K562 (cell line): Measurements from ENCODE around the gene BIK. TPM values are rescaled to one million over a fixed set of nuclear protein-coding genes. Genes with fewer than 3 reads are reported as not detected.

Source experiments
- ATAC-seq: fragments of 200-7000 bp; cut with Tn5 transposase; 3 replicates; pipeline ENCODE4 v1.9.1; 2020; ENCODE audit warnings: moderate library complexity
- Bru-seq: library from RNA; stranded (reverse); fragments of 400-500 nt; gene quantifications from one replicate; lab custom pipeline; 2021; lab: Mats Ljungman, UMichigan
- BruChase-seq, 2 experiments: library from RNA; stranded (reverse); fragments of 400-500 nt; gene quantifications; one replicate each; lab custom pipeline; 2021; lab: Mats Ljungman, UMichigan
- BruUV-seq: library from RNA; stranded (reverse); fragments of 400-500 nt; replicated peaks from 2 replicates; lab custom pipeline; 2021; lab: Mats Ljungman, UMichigan
- CTCF ChIA-PET: fragments of 300-600 bp; formaldehyde crosslinking; extraction: SDS; loops from one replicate; lab custom pipeline; 2021; ENCODE audit warnings: low intra/inter-chr PET ratio; lab: Yijun Ruan, JAX
- POLR2A ChIA-PET: fragments of 300-600, 350-650 bp; sonication (Branson Sonifier 250); formaldehyde crosslinking; extraction: SDS; loops from one replicate; lab custom pipeline; 2021; ENCODE audit warnings: antibody characterized with exemption, inconsistent platforms; lab: Yijun Ruan, JAX
- DNase-seq, 4 experiments: peaks; one replicate each; pipeline versions ENCODE4 v3.0.0 to v3.0.0-alpha.2; 2011 to 2018; ENCODE audit warnings: low spot score in 3 of 4, mixed read lengths in 3 of 4; ENCODE audit errors: extremely low read depth in 1 of 4
- FAIRE-seq: peaks from 2 replicates; lab custom pipeline; 2011; peaks lifted over from hg19 to GRCh38; lab: Jason Lieb, UNC
- H2AFZ ChIP-seq: 2 replicates; pipeline ENCODE4 v1.6.0; 2011; ENCODE audit warnings: low read depth, low read length, control low read depth, inconsistent platforms
- H3K27ac ChIP-seq: fragments of 200-600 bp; 3 replicates; pipeline ENCODE4 v1.8.0; 2011; ENCODE audit warnings: low read depth, mild to moderate bottlenecking, control low read depth, inconsistent platforms, low read length, moderate library complexity, mixed read lengths; ENCODE audit errors: extremely low read depth
- H3K27me3 ChIP-seq, 2 experiments: fragments of 300-600 bp in 1 of 2; 2 replicates in 1 of 2; 3 replicates in 1 of 2; pipeline versions ENCODE4 v1.6.0 to v1.8.0; 2011; ENCODE audit warnings: inconsistent platforms in 2 of 2, low read length in 2 of 2, mild to moderate bottlenecking in 1 of 2, mixed read lengths in 1 of 2, moderate library complexity in 1 of 2; ENCODE audit not compliant: control insufficient read depth in 2 of 2, insufficient read depth in 2 of 2
- H3K36me3 ChIP-seq: fragments of 300-600 bp; 3 replicates; pipeline ENCODE4 v1.8.0; 2011; ENCODE audit warnings: mild to moderate bottlenecking, low read length, inconsistent platforms; ENCODE audit not compliant: control insufficient read depth, insufficient read depth
- H3K4me1 ChIP-seq, 2 experiments: fragments of 200-600 bp in 1 of 2; replicated peaks in 1 of 2; 2 replicates in 1 of 2; 3 replicates in 1 of 2; pipeline versions ENCODE4 v1.5.1 to v1.8.0; 2011; ENCODE audit warnings: inconsistent platforms in 2 of 2, low read length in 2 of 2, mild to moderate bottlenecking in 1 of 2, mixed read lengths in 1 of 2, moderate library complexity in 1 of 2; ENCODE audit not compliant: control insufficient read depth in 2 of 2, insufficient read depth in 2 of 2
- H3K4me2 ChIP-seq: 2 replicates; pipeline ENCODE4 v1.6.1; 2011; ENCODE audit warnings: low read length, control low read depth, inconsistent platforms, mixed read lengths; ENCODE audit not compliant: insufficient read depth
- H3K4me3 ChIP-seq: fragments of 200-600 bp; sonication (generic), shearing (Covaris generic); 2 replicates; pipeline ENCODE4 v1.5.1; 2016; ENCODE audit warnings: control low read depth, inconsistent platforms
- H3K79me2 ChIP-seq: fragments of 200-600 bp; 3 replicates; pipeline ENCODE4 v1.8.0; 2011; ENCODE audit warnings: low read length, inconsistent platforms; ENCODE audit not compliant: control insufficient read depth, insufficient read depth
- H3K9ac ChIP-seq, 2 experiments: 2 replicates each; pipeline versions ENCODE4 v1.6.0 to v1.6.1; 2011; ENCODE audit warnings: low read depth in 2 of 2, low read length in 2 of 2, control low read depth in 1 of 2, inconsistent platforms in 1 of 2, mild to moderate bottlenecking in 1 of 2, mixed read lengths in 1 of 2; ENCODE audit not compliant: insufficient read depth in 1 of 2
- H3K9me1 ChIP-seq: one replicate; pipeline ENCODE4 v1.6.0; 2011; ENCODE audit warnings: inconsistent platforms, mild to moderate bottlenecking, low read length, moderate library complexity; ENCODE audit not compliant: control insufficient read depth, insufficient read depth
- H3K9me3 ChIP-seq: replicated peaks from 2 replicates; pipeline ENCODE4 v1.5.1; 2011; ENCODE audit warnings: low read depth, low read length, inconsistent platforms; ENCODE audit not compliant: control insufficient read depth, insufficient read depth
- H4K20me1 ChIP-seq: replicated peaks from 2 replicates; pipeline ENCODE4 v1.6.1; 2011; ENCODE audit warnings: low read length, inconsistent platforms, mixed read lengths; ENCODE audit not compliant: control insufficient read depth, insufficient read depth
- DPF2 ChIP-seq: fragments of 450-650 bp; IDR thresholded peaks from 2 replicates; pipeline ENCODE4 v1.6.1; 2016
- EP300 ChIP-seq: IDR thresholded peaks from 2 replicates; pipeline ENCODE4 v1.6.1; 2012; ENCODE audit warnings: low read length, improper control_type of control experiment
- ETS1 ChIP-seq: conservative IDR thresholded peaks from 2 replicates; pipeline ENCODE4 v1.6.1; 2011; ENCODE audit warnings: low read depth, mild to moderate bottlenecking, low read length; ENCODE audit not compliant: control insufficient read depth
- GTF2B ChIP-seq: IDR thresholded peaks from 2 replicates; pipeline ENCODE4 v1.6.1; 2011; ENCODE audit not compliant: insufficient read length; ENCODE audit errors: extremely low read depth
- KLF13 ChIP-seq: fragments of 450-650 bp; IDR thresholded peaks from 2 replicates; pipeline ENCODE4 v1.6.1; 2016; ENCODE audit warnings: missing genetic modification characterization, low read depth, mild to moderate bottlenecking, missing compliant biosample characterization, moderate library complexity, borderline replicate concordance
- KLF16 ChIP-seq: IDR thresholded peaks from 2 replicates; pipeline ENCODE4 v1.6.1; 2016; ENCODE audit warnings: antibody characterized with exemption
- POLR2AphosphoS5 ChIP-seq: IDR thresholded peaks from 2 replicates; pipeline ENCODE4 v1.6.1; 2011; ENCODE audit warnings: mild to moderate bottlenecking, low read depth, low read length, moderate library complexity; ENCODE audit not compliant: control insufficient read depth, insufficient read depth
- PRDM10 ChIP-seq: fragments of 450-650 bp; IDR thresholded peaks from 2 replicates; pipeline ENCODE4 v1.6.1; 2018; ENCODE audit not compliant: partially characterized antibody
- VEZF1 ChIP-seq: fragments of 200-800 bp; sonication (Bioruptor generic); IDR thresholded peaks from 2 replicates; pipeline ENCODE4 v1.6.1; 2017; ENCODE audit warnings: missing genetic modification characterization, missing compliant biosample characterization
- ZNF274 ChIP-seq: IDR thresholded peaks from 2 replicates; pipeline ENCODE4 v1.6.1; 2011; ENCODE audit warnings: low read depth, mild to moderate bottlenecking, low read length, moderate library complexity, borderline replicate concordance
- WGBS: fragments of 100-300 bp; shearing (Covaris generic); methylation state at CpG from one replicate; pipeline ENCODE4 v1.1.6; 2016; ENCODE audit warnings: low coverage, mixed read lengths; ENCODE audit not compliant: insufficient coverage; ENCODE audit errors: missing lambda C conversion rate; 5-methylcytosine and 5-hydroxymethylcytosine counted together
- in situ Hi-C: fragments of 300-500 bp; cut with MboI; formaldehyde crosslinking; loops from 4 replicates; pipeline ENCODE4 v1.15.0; 2018; ENCODE audit warnings: inconsistent platforms, mixed read lengths
- intact Hi-C: fragments of 100-400 bp; cut with micrococcal nuclease; formaldehyde crosslinking; loops from 2 replicates; pipeline ENCODE4 v1.14.2; 2022
- long read RNA-seq, 3 experiments: library from polyadenylated mRNA in 2 of 3; library from RNA in 1 of 3; unstranded in 2 of 3; stranded (forward) in 1 of 3; transcript quantifications; one replicate each; pipeline ENCODE4 v2.0.0, GENCODE V29; 2019 to 2022
- polyA minus RNA-seq, 3 experiments: library from RNA; depleted of rRNA, polyadenylated mRNA; stranded (reverse); fragments of >200 nt; gene quantifications; 2 replicates each; pipeline ENCODE4 v1.2.3, GENCODE V29; 2011
- polyA plus RNA-seq, 8 experiments: library from polyadenylated mRNA; depleted of rRNA in 4 of 8; stranded (reverse) in 5 of 8; unstranded in 3 of 8; fragments of >200 nt; fragmentation: Nextera tagmentation in 2 of 8; fragmentation: Illumina TruSeq in 1 of 8; extraction: Ambion mirVana in 2 of 8; extraction: Trizol in 1 of 8; gene quantifications; 2 replicates each; pipeline versions ENCODE4 v1.2.1 to v1.2.3, GENCODE V29; 2011 to 2014; ENCODE audit warnings: inconsistent platforms in 1 of 8, missing spikeins in 1 of 8
- total RNA-seq, 7 experiments: library from RNA; depleted of rRNA in 6 of 7; stranded (reverse); fragments of >200 nt in 6 of 7; fragmentation: Illumina TruSeq in 2 of 7; extraction: Trizol in 2 of 7; gene quantifications; 2 replicates each; pipeline versions ENCODE4 v1.2.1 to v1.2.3, GENCODE V29; 2011 to 2021; ENCODE audit warnings: low replicate concordance in 1 of 7

BIK gene
- total RNA-seq (2011; cell fraction: chromatin; rRNA removed; ENCODE audit: low replicate concordance), result not detected in 2 replicates
- total RNA-seq (2011; cell fraction: nucleolus; rRNA removed), result 0.33 TPM in 1 of 2 replicates, not detected in the other
- not detected in 2 replicates for total RNA-seq (2011; cell fraction: nucleoplasm; rRNA removed)
- 0.18 and 0.69 TPM in 2 replicates for total RNA-seq (2014; rRNA removed)
- 0.15 and 0.19 TPM in 2 replicates for total RNA-seq (2014; rRNA removed; fragmentation: Illumina TruSeq; extraction: Trizol)
- not detected in 2 replicates for total RNA-seq (2015; rRNA removed; fragmentation: Illumina TruSeq; extraction: Trizol)
- total RNA-seq (2021), result 0.20 and 0.22 TPM in 2 replicates
- polyA plus RNA-seq (2011; rRNA removed), result 0.08 and 0.34 TPM in 2 replicates
- polyA plus RNA-seq (2011; cell fraction: cytosol; rRNA removed), result 0.58 and 0.78 TPM in 2 replicates
- 0.41 TPM in 1 of 2 replicates, not detected in the other for polyA plus RNA-seq (2011; cell fraction: nucleus; rRNA removed)
- polyA plus RNA-seq (2012), result 0.10 and 0.18 TPM in 2 replicates
- polyA plus RNA-seq (2014; fragmentation: Illumina TruSeq; extraction: Trizol), result not detected in 2 replicates
- not detected for polyA plus RNA-seq (2014; fragmentation: Nextera tagmentation; extraction: Ambion mirVana)
- 0.23 and 0.28 TPM in 2 replicates for polyA plus RNA-seq (2014; rRNA removed)
- polyA minus RNA-seq (2011; rRNA and poly(A)+ RNA removed), result not detected in 2 replicates
- polyA minus RNA-seq (2011; cell fraction: cytosol; rRNA and poly(A)+ RNA removed), result not detected in 2 replicates
- polyA minus RNA-seq (2011; cell fraction: nucleus; rRNA and poly(A)+ RNA removed), result not detected in 2 replicates
- Bru-seq, nascent RNA, result percentile 33 among the genes with signal in this experiment
- percentile 24 among the genes with signal in this experiment for BruChase-seq, experiment 1, labeled RNA remaining after a 2-hour chase
- BruChase-seq, experiment 2, labeled RNA remaining after a 6-hour chase, result percentile 23 among the genes with signal in this experiment
- long read RNA-seq, experiment 1, result 0 reads
- long read RNA-seq, experiment 2, result 0 reads
- long read RNA-seq, experiment 3, result 0 reads

GRCh38 chr22:43110444-43110926 lies at the start of gene BIK:
BIK (plus strand) TSS chr22:43110750; CDS start chr22:43124023, 13,273 bp downstream.
- in situ Hi-C loops (no loop called here), intact Hi-C loops (no loop called here)
- peak within 1 kb of the TSS in 1 of 2 experiments; percentile 89; a peak in 2 of 4 replicates for H3K9ac ChIP-seq
- POLR2A ChIA-PET, result no interaction called here
- DNase-seq (peak; percentile 33 to 75 (median 62)), FAIRE-seq (no peak), ATAC-seq (peak; percentile 88)
- peaks cover 0 to 8% of the 10 kb centered on the region in 2 experiments; a peak in 2 of 5 replicates for H3K27me3 ChIP-seq
- H3K9me3 ChIP-seq, result no peaks in the 10 kb centered on the region
- H3K4me3 ChIP-seq, result peak within 1 kb of the TSS; percentile 37
- no peaks in the 10 kb centered on the region for H3K36me3 ChIP-seq
- H3K79me2 ChIP-seq, result no peaks in the 10 kb centered on the region
- peak within 1 kb of the TSS; percentile 61 for H3K4me2 ChIP-seq
- H3K9me1 ChIP-seq, result no peaks in the 10 kb centered on the region
- peak within 1 kb of the TSS; percentile 80 for H2AFZ ChIP-seq
- CTCF ChIA-PET, result no interaction called here
- no peak within 1 kb of the TSS for H3K27ac ChIP-seq
- WGBS, result under 1% methylated on average over 11 of the region's 49 CpGs
- no TSS peak for BruUV-seq
- no peaks in the 10 kb centered on the region for H4K20me1 ChIP-seq
- peaks cover 4 to 17% of the 10 kb centered on the region in 2 experiments; a peak in 3 of 5 replicates for H3K4me1 ChIP-seq
- TF ChIP-seq DPF2, result no peak
- no peak for TF ChIP-seq PRDM10
- no peak for TF ChIP-seq POLR2AphosphoS5
- no peak for TF ChIP-seq EP300
- no peak for TF ChIP-seq ZNF274
- TF ChIP-seq GTF2B, result no peak
- TF ChIP-seq KLF13 (tag), result no peak
- TF ChIP-seq VEZF1 (CRISPR knock-in tag), result peak; percentile 79
- TF ChIP-seq ETS1, result no peak
- TF ChIP-seq KLF16, result no peak
